Activated gamma-delta T cell (primary cell): ENCODE results near the gene ANXA6.

Source experiments
- DNase-seq: peaks from one replicate; lab custom pipeline; 2025; lab: John Stamatoyannopoulos, UW

ANXA6 gene

GRCh38 chr5:151080613-151081430 lies 76.8 kb downstream of the ANXA6 start, which contains the start of gene TNIP1:
Gene TNIP1, minus strand, starts transcription at chr5:151081034. Its CDS starts 15,939 bp downstream, at chr5:151065095.
- DNase-seq, result peak; percentile 97

GRCh38 chr5:151079838-151080612 lies 77.6 kb downstream of the ANXA6 start:
- DNase-seq, result no peak

GRCh38 chr5:151078490-151079262 lies 78.9 kb downstream of the ANXA6 start:
- DNase-seq, result peak; percentile 14

GRCh38 chr5:151077967-151078366 lies 79.6 kb downstream of the ANXA6 start:
- no peak for DNase-seq

GRCh38 chr5:151077419-151077818 lies 80.2 kb downstream of the ANXA6 start:
- no peak for DNase-seq

GRCh38 chr5:151076616-151077015 lies 81.0 kb downstream of the ANXA6 start:
- DNase-seq, result no peak

- no peak for DNase-seq
Measured at GRCh38 chr5:151075698-151076331, 81.8 kb downstream of the ANXA6 start.

- no peak for DNase-seq
Measured at GRCh38 chr5:151074557-151074956, 83.0 kb downstream of the ANXA6 start.

- no peak for DNase-seq
Measured at GRCh38 chr5:151073280-151073679, 84.3 kb downstream of the ANXA6 start.

- DNase-seq, result no peak
Measured at GRCh38 chr5:151072630-151073025, 85.0 kb downstream of the ANXA6 start.

GRCh38 chr5:151071848-151072629 lies 85.5 kb downstream of the ANXA6 start:
- DNase-seq, result no peak

- DNase-seq, result no peak
Measured at GRCh38 chr5:151071021-151071420, 86.6 kb downstream of the ANXA6 start.

- DNase-seq, result no peak
Measured at GRCh38 chr5:151070449-151070848, 87.1 kb downstream of the ANXA6 start.

GRCh38 chr5:151068433-151069197 lies 89.0 kb downstream of the ANXA6 start:
- no peak for DNase-seq

- DNase-seq, result no peak
Measured at GRCh38 chr5:151067632-151068432, 89.7 kb downstream of the ANXA6 start.

- DNase-seq, result no peak
Measured at GRCh38 chr5:151066920-151067319, 90.7 kb downstream of the ANXA6 start.

- no peak for DNase-seq
Measured at GRCh38 chr5:151065609-151066008, 92.0 kb downstream of the ANXA6 start.

GRCh38 chr5:151064916-151065499 lies 92.6 kb downstream of the ANXA6 start:
- no peak for DNase-seq
